ENCODE results near the gene CPVL. TPM values are rescaled to one million over a fixed set of nuclear protein-coding genes. Genes with fewer than 3 reads are reported as not detected.

Gene CPVL
- total RNA-seq, 1 experiment from 2014 or later = 7.0 TPM

DNA sequence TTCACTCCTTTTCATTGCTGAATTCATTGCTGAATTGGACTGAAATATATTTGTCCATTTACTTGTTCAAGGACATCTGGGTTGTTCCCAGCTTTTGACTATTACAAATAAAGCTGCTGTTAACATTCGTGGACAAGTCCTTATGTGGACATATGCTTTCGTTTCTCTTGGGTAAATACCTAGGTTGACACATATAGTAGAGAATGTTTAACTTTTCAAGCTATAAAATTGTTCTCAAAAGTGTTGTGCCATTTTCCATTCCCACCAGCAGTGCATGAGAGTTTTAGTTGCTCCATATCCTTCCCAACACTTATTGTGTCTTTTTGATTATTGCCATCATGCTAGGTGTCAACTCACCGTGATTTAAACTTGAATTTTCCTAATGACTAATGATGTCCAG lies 17.5 kb upstream of the CPVL start:
- no peak for DNase-seq
- H3K4me3 ChIP-seq = no peak overlapping the region
- no peaks in the 10 kb centered on the region for H3K36me3 ChIP-seq
- H3K27me3 ChIP-seq = peaks cover 9% of the 10 kb centered on the region
- no peaks in the 10 kb centered on the region for H3K9me3 ChIP-seq

DNA sequence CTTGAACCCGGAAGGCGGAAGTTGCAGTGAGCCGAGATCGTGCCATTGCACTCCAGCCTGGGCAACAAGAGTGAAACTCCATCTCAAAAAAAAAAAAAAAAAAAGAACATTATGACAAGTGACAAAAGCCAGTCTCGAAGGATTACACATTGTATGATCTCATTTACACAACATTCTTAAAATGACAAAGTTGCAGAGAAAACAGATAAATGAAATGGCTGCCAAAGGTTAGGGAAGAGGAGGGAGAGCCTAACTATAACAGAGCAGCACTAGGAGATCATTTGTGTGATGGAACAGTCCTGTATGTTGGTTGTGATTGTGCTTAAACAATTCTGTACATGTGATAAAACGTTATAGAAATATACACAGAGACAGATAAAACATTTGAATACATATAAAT lies 16.2 kb upstream of the CPVL start:
- DNase-seq = no peak

DNA sequence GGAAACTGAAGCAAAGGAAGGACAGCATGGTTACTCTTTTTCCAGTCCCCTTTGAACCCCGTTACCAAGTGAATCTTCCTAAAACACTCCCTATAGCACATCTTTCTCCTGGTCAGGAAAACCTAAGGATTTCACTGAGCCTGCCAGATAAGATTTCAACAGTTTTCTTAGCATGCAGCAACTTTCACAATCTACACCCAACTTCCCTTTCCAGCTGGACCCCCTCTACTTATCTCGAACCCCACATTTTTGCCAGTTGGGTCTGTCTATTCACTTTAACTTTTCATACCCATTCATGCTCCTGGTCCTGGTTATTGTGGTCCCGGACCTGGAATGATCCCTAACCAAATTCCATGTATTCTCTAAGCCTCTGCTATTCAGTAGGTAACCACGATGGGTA lies 14.9 kb upstream of the CPVL start:
- Histone ChIP-seq H3K4me3 (no peak overlapping the region), H3K36me3 (no peaks in the 10 kb centered on the region), H3K27me3 (peaks cover 26% of the 10 kb centered on the region), H3K9me3 (no peaks in the 10 kb centered on the region)
- DNase-seq = no peak

More for the DNA sequence above, 16.2 kb upstream of the CPVL start:
- peaks cover 22% of the 10 kb centered on the region for H3K27me3 ChIP-seq
- no peak overlapping the region for H3K4me3 ChIP-seq
- no peaks in the 10 kb centered on the region for H3K36me3 ChIP-seq
- H3K9me3 ChIP-seq = no peaks in the 10 kb centered on the region

DNA sequence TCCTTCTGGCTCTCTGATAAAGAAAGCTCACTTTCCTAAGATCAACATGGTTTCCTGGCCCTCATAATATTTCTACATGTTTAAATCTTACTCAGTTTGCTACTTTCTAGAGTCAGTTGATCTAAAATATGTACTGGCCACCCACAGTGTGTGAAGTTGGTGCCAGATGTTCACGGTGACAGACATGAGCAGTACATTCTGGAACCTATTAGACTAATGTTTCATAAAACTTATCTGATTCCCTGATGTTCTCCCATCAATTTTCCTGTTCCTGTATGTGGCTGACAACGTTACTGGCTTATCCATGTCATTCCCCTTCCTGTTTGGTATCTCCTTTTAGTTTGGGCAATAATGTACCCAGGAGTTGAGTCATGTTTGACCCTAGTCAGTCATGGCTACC lies 13.7 kb upstream of the CPVL start:
- Histone ChIP-seq H3K4me3 (no peak overlapping the region), H3K9me3 (no peaks in the 10 kb centered on the region), H3K36me3 (no peaks in the 10 kb centered on the region), H3K27me3 (peaks cover 26% of the 10 kb centered on the region)
- DNase-seq = no peak

DNA sequence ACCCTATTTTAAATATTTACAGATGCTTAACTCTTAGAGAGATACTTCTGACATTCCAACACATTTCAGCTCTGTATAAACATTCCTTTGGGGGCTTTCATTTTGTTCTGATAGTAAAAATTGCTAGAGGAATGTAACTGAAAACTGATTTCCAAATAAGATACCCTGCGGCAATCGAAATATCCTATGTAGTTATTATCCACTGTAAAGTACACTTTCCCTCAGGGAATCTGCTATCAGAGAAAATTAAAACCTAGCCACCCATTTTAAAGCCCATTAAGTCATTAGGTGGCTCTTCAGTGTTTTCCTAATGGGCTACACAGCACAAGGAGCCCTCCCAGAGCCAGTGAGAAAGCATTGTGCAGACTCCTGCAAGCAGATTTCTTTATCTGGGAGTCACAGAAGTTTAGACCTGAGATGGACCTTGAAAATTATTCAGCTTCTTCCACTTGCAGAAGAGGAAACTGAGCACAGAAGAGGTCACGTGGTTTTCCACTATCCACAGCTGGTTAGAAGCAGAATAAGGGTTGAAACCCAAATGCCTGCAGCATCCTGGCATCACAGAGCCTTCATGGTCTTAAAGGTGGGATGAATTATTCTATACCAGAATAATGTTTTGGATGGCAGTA lies 12.6 kb upstream of the CPVL start:
- H3K27me3 ChIP-seq = peaks cover 26% of the 10 kb centered on the region
- no peaks in the 10 kb centered on the region for H3K9me3 ChIP-seq
- DNase-seq = no peak
- H3K36me3 ChIP-seq = no peaks in the 10 kb centered on the region
- no peak overlapping the region for H3K4me3 ChIP-seq

DNA sequence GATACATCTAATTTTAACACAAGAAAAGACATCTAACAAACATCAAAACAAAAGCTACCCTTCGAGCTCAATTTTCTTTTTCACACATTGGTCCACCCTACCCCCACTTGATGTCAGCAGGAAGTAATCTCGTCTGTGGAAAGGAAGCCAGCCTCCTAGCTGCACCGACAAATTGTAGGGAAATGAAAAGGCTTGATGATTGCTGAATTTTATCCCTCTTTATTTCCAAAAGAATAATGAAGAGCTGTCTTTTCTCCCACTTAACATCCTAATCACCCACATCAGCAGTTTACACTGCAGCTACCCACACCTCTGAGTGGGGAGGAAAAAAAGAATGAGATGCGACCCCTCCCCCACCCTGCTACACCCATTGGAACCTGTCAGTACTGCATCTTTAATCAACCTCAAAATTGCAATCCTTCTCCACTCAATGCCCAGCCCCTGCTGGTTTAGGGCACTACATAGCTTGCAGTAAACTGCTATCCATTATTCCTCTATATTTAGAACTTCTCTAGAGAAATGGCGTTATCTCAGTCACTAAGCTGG lies 10.6 kb upstream of the CPVL start:
- H3K9me3 ChIP-seq = no peaks in the 10 kb centered on the region
- H3K4me3 ChIP-seq = no peak overlapping the region
- DNase-seq = no peak
- H3K36me3 ChIP-seq = no peaks in the 10 kb centered on the region
- H3K27me3 ChIP-seq = peaks cover 20% of the 10 kb centered on the region

DNA sequence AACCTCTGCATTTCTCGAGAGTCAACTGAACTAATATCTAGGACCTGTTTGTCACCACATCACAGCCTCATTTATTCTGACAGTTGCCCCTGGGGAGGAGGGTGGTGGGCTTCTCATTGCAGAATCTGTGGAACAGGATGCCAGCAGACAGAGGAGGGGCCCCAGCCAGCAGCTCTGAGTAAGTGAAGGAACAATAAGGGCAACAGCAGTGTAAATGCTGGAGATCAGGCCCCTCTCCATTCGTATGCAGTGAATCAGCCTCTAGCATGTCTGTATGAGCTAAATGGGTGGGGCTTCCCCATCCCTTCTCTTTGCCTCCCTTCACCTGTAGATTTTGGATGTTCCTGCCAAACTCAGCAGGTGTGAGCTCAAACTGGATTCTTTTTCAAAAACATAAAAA lies 7.7 kb upstream of the CPVL start:
- no peaks in the 10 kb centered on the region for H3K9me3 ChIP-seq
- no peak for DNase-seq

DNA sequence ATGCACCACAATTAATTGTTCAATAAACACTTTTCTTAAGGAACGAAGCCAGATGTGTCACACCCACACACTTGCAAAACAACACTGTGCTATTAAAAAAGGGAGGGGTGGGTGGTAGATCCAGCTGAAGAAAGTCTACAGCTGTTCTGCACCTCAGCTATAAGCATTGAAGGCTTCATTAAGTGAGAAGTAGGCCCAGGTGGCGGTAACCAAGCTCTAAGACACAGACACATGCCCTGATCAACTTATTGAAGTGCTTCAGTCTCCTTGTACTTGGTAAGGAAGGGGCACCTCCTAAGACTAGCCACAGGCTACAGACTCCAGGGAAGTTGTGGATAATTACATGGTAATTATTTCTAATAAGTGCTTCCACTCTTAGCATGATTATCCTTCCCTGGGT lies 4.5 kb upstream of the CPVL start:
- Histone ChIP-seq H3K9me3 (no peaks in the 10 kb centered on the region), H3K27me3 (peaks cover 11% of the 10 kb centered on the region; the same call in 1 of the 2 replicates)

More for the DNA sequence above, 7.7 kb upstream of the CPVL start:
- Histone ChIP-seq H3K27me3 (peaks cover 19% of the 10 kb centered on the region; the same call in 1 of the 2 replicates), H3K4me3 (no peak overlapping the region), H3K36me3 (no peaks in the 10 kb centered on the region)

DNA sequence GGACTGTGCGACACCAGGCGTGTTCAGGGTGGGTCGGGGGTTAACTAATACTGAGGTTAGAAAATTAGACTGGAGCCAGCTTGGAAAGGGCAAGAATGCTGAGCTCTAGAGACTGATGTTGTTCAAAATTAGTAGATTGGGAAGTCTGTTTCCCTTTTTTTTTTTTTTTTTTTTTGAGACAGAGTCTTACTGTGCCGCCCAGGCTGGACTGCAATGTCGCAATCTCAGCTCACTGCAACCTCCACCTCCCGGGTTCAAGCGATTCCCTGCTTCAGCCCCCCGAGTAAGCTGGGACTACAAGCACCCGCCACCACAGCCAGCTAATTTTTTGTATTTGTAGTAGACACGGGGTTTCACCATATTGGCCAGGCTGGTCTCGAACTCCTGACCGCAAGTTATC lies 2.7 kb upstream of the CPVL start:
- H3K36me3 ChIP-seq = no peaks in the 10 kb centered on the region
- H3K27me3 ChIP-seq = peaks cover 29% of the 10 kb centered on the region
- no peaks in the 10 kb centered on the region for H3K9me3 ChIP-seq
- DNase-seq = no peak
- H3K4me3 ChIP-seq = no peak overlapping the region

More for the DNA sequence above, 4.5 kb upstream of the CPVL start:
- DNase-seq = no peak
- Histone ChIP-seq H3K36me3 (no peaks in the 10 kb centered on the region), H3K4me3 (no peak overlapping the region)

DNA sequence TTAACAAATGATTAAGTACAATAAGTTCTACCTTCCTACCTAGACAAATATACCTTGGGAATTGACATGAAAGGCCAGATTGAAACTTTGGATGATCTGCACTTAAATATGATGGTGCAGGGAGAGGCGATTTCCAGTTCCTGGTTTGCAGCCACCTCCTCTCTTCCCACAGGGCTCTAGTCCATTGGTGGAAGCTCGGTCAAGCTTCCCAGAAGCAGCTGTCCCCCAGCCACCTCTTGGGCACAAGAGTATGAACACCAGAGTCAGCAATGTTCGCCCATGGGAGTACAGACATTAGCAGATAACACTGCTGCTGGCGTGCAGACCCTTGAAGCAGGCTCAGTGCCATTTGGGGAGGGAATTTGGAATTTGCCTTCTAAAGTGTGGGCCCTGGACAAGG lies 1.5 kb upstream of the CPVL start:
- H3K27me3 ChIP-seq = peaks cover 37% of the 10 kb centered on the region

DNA sequence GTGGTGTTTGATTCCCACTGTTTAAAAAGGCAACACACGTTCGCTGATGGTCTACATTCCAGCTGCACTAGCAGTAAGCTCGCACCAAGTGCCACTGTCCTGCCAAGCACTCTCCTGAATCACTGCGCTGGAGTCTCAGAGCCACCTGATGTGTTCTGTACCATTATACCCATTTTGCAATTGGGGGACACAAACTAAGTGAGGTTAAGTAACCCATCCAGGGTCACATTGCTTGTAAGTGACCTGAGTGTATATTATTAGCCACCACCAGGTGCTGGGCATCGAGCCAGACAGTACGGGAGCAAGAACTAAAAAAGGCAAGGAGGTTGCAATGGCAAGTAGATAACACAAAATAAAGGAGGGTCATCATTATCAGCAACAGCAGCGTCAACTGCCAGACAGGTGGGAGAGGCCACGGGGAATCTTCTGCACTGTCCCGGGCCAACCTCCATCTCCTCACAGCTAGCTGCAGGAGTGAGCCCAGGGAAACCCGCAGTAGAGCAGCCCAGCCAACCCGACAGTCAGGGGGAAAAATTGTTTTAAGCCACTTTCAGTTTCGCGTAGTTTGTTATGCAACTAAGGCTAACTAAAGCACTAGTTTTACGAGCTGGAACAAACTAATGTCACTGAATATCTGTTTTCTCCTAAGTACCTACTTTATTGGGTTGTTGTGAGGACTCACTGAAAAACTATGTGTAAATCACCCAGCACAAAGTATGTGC lies 712 bp upstream of the CPVL start:
- H3K36me3 ChIP-seq = no peaks in the 10 kb centered on the region
- DNase-seq = no peak
- H3K9me3 ChIP-seq = no peaks in the 10 kb centered on the region
- H3K27me3 ChIP-seq = peaks cover 39% of the 10 kb centered on the region
- no peak overlapping the region for H3K4me3 ChIP-seq

More for the DNA sequence above, 1.5 kb upstream of the CPVL start:
- DNase-seq = no peak
- Histone ChIP-seq H3K9me3 (no peaks in the 10 kb centered on the region), H3K4me3 (no peak overlapping the region), H3K36me3 (no peaks in the 10 kb centered on the region)

DNA sequence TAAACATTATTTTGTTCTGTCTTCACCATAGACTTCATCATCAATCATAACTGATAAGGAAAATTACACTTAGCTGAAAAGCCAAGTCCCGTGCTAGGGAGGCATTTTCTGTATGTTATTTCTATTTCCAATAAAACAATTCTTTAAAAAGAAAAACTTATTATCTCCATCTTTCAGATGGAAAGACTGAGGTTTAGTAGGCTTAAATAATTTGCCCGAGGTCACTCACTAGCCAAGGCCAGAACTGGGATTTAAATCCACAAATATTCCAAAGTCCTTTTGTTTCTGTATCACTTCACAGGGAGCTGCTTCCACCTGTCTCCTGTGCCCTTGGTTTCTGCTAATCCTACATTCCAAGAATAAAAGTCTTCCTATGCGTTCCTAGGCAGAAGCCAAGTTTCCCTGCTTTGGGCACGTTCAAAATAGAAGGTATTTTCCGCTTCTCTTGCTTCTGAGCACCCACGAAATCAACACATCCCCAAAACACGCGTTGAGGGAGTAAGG lies 732 bp downstream of the CPVL start:
- Histone ChIP-seq H3K27me3 (peaks cover 39% of the 10 kb centered on the region), H3K9me3 (no peaks in the 10 kb centered on the region), H3K4me3 (peak overlapping the region; percentile 40), H3K36me3 (no peaks in the 10 kb centered on the region)
- no peak for DNase-seq

DNA sequence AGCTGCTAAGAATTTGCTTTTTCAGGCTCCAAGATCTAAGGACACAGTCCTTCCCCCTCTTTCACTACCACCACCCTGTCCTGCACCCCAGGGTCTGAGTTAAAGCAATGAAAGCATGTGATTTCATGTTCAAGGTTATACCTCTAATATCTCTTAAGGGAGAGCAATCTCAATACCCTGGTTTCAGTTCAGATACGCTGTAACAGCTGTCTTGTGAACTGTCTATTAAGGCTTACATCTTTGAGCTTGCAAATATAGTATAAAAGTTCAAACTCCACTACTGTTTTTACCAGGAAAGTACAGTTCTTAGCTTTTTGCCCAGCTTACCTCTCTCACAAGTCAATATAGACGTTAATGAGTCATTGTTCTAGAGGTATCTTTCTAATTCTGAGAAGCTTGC lies 2.6 kb downstream of the CPVL start:
- no peak for DNase-seq
- Histone ChIP-seq H3K4me3 (no peak overlapping the region), H3K36me3 (no peaks in the 10 kb centered on the region), H3K9me3 (no peaks in the 10 kb centered on the region), H3K27me3 (peaks cover 39% of the 10 kb centered on the region)

DNA sequence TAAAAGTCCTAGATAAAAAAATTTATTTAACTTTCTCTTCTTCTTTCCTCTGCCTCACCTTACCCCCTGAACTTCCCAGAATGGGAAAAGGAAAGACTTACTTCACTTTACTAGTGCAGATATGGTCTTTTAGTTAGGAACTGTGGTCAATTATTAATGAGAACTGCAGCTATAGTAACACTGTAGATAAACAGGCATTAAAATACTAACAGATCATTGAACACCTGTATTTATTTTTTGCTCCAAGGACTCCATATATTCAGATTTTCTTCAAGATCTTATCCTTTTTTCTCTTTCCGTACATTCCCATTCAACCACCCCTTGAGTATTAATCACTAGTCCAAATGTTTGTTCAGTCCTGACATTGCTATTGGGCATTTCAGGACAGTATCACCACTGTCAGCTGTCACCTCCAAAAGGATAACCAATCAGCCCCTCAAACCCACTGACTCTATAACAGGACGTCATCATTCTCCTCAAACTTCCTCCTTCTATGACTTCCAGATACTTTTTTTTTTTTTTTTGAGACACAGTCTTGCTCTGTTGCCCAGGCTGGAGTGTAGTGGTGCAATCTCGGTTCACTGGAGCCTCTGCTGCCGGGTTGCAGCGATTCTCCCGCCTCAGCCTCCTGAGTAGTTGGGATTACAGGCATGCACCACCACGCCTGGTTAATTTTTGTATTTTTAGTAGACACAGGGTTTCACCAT lies 4.2 kb downstream of the CPVL start:
- no peaks in the 10 kb centered on the region for H3K36me3 ChIP-seq
- H3K9me3 ChIP-seq = no peaks in the 10 kb centered on the region
- H3K4me3 ChIP-seq = no peak overlapping the region
- peaks cover 39% of the 10 kb centered on the region for H3K27me3 ChIP-seq
- DNase-seq = no peak

DNA sequence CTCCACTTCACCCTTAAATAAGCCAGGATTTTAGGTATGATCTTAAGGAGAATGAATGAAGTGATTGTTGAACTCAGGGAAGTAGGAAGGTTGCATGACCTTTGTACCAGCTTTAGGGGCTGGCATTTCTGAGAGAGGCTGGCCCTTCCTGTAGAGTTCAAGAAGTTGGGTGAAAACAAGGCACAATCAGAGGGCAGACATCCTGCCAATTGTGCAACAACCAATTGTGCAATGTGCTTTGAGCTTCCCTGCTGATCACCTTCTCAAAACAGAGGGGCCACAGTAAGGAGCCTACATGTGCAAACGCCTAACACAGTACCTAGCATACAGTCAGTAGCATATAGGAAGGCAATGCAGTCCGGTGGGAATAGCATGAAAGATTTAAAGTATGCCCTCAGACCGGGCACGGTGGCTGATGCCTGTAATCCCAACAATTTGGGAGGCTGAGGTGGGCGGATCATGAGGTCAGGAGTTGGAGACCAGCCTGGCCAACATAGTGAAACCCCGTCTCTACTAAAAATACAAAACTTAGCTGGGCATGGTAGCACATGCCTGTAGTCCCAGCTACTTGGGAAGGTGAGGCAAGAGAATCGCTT lies 5.4 kb downstream of the CPVL start:
- Histone ChIP-seq H3K27me3 (peaks cover 28% of the 10 kb centered on the region), H3K36me3 (no peaks in the 10 kb centered on the region), H3K4me3 (no peak overlapping the region), H3K9me3 (no peaks in the 10 kb centered on the region)
- no peak for DNase-seq

DNA sequence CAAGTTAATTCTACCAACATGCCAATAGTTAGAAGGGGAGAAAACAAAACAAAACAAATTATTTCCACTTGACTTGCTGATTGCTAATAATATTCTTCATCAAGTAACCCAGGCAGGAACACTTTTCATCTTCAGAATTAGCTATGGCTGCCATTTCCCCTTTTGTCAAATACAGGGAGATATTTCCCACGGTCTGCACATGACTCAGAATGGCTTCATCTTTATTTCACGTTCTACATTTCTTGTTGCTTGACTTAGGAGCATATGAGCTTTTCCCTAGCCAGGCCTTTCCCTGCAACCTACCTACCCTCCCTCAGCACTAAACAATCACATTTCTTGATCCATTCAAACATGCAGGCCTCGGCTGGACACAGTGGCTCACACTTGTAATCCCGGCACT lies 6.5 kb downstream of the CPVL start:
- Histone ChIP-seq H3K36me3 (no peaks in the 10 kb centered on the region), H3K4me3 (no peak overlapping the region), H3K27me3 (peaks cover 17% of the 10 kb centered on the region), H3K9me3 (no peaks in the 10 kb centered on the region)
- no peak for DNase-seq

DNA sequence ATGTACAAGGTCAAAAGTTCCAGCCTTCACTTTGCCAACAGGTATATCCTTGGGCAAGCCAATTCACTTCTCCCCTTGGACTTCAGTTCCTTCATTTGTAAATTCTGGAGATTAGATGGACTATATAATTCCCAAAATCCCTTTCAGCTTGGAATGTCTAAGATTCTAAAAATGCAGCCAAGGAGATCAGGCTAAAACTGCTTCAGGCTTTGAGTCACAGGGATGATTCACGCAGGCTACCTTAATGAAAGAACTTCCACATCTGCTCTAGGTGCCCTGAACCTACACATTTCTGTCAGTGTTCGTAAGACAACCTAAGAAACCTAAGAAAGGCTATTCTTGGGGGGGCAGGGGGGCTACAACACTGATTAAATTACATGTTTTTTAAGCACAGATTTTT lies 7.1 kb downstream of the CPVL start:
- peak; percentile 31 for DNase-seq
- Histone ChIP-seq H3K9me3 (no peaks in the 10 kb centered on the region), H3K36me3 (no peaks in the 10 kb centered on the region), H3K27me3 (peaks cover 11% of the 10 kb centered on the region), H3K4me3 (no peak overlapping the region)
